GM18873 (cell line): ENCODE measurements around the gene PRPH.
"Not testable (repeated sequence)": the region's sequence is repeated elsewhere in the genome, so short reads cannot be mapped to it uniquely, and the experiment has no call there.

Experiments
- ATAC-seq: cut with Tn5 transposase; IDR thresholded peaks from one replicate; pipeline ENCODE4 v1.9.1; 2021; ENCODE audit warnings: mild to moderate bottlenecking, moderate library complexity, moderate number of reproducible peaks; ENCODE audit not compliant: unreplicated experiment, low FRiP score

The PRPH gene

DNA sequence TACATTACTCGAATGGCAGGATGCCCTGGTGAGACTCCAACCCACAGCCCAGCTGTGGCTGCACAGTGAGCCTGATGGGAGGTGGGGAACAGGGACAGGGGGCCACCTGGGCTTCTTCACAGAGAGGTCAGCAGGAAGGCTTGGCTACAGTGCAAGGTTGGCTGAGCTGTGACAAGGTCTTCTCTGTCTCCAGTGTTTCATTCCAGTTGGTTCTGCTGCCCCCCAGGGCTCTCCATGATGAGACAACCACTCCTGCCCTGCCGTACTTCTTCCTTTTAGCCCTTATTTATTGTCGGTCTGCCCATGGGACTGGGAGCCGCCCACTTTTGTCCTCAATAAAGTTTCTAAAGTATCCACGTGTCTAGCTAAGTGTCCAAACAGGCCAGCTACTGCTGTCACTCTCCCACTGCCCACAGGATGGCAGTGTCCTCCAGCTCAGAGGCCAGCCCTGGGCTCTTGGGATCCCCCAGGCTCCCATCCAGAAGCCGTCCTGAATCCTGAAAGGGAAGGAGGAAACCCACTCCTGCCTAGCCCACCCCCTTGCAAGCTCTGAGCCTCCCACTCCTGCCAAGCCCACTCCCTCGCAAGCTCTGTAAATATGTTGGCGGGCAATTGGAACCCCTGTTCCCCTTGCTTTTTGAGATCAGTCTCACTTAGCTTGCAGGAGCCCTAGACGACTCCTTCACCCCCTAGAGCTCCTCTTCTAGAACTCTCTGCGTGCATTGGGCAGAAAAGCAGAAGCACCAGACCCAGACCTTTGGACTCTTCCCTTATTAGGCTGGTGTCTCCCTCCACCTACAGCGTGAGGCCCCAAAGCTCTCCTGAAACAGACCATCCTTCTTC lies 36.7 kb downstream of the PRPH start:
- no peak for ATAC-seq

DNA sequence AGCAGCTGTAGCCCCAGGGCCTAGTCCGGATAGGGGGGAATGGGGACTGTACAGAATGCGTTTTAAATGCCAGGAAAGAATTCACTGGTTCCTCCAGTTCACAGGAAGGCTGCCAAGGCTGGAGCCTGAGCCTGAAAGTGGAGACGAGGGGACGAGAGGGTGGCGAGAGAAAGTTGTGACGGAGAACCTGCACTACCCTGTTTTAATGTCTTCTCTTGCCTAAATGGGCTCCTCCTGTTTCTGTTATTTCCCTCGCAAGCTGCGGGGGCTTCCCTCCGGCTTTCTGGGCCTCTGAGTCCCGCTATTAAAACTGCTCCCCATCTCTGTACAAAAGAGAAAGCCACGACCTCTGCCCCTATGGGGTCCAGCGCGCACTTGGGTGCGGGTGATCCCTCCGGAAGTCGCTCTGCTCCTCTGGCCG lies 37.5 kb downstream of the PRPH start:
- ATAC-seq = no peak

DNA sequence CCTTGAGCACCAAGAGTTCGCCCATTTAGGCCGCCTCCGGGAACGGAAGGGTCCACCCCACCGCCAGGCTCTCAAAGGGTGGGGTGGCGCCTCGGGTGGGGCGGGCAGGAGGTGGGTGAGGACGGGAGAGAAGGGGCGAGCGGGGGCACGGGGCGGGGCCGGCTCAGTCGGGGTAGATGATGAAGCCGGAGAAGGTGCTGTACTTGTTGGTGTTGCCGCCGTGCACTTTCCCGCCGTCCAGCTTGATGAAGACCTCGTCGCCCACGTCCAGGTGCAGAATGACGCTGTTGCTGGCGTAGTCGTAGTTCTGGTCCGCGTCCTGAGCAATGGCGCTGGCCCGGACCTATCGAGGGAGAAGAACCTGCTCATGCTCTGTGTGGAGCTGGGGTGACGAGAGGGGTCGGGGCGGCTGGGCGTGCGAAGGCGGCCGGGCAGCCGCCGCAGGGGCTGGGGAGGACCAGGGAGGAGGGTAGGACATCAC lies 38.0 kb downstream of the PRPH start:
- ATAC-seq = no peak

DNA sequence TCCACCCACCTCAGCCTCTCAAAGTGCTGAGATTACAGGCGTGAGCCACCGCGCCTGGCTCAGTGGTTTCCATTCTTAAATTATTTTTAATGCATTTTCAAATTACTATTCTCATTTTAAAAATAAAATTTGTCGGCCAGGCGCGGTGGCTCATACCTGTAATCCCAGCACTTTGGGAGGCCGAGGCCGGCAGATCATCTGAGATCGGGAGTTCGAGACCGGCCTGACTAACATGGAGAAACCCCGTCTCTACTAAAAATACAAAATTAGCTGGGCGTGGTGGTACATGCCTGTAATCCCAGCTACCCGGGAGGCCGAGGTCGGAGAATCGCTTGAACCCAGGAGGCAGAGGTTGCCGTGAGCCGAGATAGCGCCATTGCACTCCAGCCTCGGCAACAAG lies 38.8 kb downstream of the PRPH start:
- ATAC-seq = not testable (repeated sequence)

DNA sequence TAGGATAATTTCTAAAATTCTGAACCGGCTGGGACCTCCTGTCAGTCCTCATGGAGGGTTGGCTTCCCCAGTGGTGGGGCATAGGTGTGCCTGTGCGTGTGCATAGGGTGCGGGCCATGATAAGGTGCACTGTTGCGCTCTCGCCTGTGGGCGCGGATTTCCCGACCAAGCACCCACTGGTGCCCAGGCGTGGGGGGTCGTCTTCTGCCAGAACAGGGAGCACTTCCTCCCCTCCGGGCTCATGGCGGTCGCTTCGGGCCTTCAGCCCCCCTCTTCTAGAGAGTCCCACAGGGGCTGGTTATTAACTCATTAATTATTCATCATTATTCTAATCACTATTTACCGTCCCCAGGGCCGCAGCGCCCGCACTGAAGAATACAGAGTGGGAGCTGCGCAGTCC lies 39.3 kb downstream of the PRPH start:
- no peak for ATAC-seq

DNA sequence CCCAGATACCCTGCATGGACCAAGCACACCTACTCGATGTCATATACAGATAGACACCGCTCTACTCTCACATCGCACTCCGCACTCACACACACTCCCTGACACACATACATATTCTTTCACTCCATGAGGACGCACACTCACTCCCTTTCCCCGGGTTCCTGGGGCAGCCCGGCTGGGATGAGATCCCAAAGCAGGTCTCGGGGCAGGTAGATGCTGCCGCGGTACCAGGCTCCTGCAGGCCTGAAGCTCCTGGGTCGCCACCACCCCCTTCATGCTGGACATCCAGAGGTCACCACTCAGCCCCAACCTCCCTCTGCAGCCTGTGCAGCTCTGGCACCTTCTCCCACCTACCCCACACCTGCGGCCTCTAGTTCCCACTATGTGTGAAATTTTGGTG lies 39.7 kb downstream of the PRPH start:
- no peak for ATAC-seq

DNA sequence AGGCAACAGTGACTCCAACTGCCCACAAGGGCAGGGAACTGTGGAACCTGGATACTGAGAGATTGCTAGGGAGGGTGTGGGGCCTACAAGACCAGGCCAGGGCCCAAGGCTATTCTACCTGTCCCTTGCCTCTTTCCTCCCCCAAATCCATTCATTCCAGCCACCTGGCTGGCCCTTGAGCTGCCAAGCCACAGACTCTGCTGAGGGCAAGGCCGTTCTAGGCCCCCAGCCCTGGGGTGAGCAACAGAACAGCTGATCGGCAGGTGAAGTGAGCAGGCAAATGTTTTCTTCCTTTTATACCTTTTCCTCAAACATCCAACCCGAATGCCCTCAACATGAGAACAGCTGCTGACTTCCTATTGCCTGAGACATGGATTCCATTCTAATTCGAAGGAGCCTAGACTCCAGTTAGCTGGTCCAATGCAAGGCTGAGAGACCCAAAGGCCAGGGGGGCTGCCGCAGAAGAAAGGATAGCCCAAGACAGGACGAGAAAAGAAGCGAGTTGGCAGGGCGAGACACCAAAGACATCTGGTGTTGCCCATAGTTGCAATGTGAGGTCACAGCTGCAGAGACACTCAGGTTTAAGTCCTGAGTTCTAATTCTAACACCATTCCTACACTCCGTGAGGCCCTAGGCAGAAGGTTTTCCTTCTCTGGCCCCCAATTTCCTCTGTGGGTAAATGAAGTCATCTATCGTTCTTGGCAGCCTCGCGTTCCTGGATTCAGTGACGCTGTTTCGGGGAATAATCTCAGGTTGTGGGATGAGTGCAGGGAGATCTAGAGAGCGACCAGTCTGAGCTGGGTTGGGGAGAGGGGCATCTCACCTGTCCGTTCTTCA lies 40.4 kb downstream of the PRPH start:
- no peak for ATAC-seq

DNA sequence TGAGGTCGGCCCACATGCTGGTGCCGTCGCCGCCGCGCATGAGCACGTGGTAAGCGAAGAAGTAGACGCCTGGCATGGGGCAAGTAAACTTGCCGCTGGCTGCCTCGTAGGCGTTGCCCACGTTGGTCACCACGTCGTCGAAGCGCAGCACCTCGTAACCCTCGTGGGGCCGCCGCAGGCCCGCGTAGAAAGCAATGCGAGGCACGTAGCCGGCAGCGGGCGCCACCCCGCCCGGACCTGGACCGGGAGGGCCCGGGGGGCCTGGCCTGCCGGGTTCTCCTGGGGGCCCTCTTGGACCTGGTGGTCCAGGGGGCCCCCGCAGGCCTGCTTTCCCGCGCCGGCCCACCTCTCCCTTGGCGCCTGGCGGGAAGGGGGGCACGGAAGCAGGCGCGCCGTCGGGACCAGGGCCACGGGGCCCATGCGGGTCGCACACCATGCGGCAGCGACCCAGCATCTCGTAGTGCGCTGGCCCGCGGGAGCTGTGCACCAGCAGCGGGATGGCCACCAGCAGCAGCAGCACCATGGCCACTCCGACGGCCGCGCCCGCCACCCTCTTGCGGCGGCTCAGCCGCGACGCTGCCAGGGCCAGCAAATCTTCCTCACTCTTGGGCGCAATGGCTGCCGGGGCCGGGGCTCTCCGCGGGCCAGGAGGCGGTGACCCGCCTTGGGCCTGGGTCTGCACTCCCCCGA lies 41.2 kb downstream of the PRPH start:
- no peak for ATAC-seq

DNA sequence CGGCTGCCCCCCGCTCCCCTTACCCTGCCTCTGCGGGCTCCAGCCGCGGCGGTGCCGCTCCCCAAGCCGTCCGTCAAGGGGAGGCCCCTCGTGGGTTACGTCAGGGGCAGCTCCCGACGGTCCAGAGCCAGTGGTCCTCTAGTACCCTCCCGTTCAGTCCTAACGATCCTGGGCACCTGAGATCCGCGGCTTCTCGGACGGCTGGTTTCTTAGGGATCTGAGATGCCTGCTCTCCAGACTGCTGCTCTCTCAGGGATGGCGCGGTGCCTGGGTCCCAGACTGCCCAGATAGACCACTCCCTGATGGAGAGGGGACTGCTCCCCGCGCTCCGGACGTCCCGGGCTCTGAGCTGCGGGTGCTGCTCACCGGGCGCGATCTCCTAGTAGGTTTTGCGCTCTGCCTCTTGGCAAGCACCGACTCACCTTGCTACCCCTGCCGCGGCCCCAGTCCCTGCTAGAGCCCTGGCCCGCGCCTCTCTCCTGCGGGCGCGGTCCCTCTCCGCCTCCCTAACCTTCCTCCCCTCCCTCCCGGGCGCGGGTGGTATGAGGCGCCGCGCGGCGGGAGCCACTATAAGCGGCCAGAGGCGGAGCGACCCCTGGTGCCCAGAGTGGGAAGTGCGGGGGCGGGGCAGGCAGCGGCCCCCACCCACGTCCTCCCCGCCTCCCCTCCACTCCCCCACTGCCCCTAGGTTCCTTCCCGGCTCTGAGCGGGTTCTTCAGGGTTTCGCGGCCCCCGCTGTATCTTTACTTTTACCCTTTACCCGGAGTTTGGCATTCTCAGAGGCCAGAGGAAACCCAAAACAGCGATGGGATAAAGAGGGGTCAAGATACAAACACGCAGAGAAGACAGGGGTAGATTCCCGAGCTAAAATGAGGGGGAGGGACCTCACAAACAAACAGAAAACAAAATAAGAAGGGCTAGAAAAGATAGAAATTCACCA lies 42.0 kb downstream of the PRPH start, which contains the start of gene C1QL4:
Gene C1QL4 (minus strand): TSS at position 544 of the 940 bp plus-strand sequence. CDS start 711 bp downstream, outside the sequence.
- ATAC-seq = no peak

DNA sequence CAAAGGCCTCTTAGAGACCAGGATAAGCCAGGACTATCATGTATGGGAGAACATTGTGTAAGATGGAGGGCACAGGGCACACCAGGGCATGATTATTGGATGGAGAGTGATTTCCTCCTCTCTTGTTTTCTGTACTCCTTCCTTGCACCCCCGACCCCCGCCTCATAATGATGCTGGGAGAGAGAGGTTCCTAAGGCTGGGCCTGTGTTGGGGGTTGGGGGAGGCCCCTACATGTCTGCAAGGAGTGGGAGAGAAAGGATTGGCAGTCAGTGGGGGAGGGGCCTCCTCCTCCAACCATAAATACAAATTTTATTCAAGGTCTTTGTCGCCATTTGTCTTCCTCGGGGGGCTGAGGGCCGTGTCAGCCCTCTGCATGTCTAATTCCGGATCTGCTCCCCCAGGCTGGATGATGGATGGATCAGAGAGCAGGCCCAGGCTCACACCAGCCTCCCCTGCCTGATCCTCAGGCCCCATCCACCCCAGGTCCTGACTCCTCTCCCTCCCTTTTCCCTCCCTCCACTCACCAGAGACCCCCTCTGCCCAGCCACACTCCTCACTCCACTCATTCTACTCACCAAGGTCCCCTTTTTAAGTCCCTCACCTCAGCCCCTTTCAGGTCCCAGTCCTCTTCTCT lies 44.0 kb downstream of the PRPH start:
- ATAC-seq = no peak

DNA sequence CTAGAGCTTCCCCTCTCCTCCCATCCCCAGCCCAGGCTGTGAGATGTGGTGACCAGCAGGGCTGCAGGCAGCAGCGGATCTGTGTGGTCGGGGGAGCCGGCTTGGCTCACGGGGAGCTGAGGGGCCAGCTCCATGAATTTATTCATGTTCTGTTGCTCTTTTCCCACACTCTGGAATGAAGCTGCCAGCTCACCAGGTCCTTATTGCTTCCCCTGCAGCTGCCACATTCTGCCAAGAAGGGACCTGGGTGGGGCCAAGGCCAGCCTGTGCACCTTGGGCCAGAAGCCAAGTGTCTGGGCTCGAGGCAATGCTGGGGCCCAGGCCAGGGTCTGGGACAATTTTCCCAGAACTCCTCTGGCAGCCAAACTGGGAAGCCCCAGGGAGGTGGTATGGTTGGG lies 44.5 kb downstream of the PRPH start:
- no peak for ATAC-seq

DNA sequence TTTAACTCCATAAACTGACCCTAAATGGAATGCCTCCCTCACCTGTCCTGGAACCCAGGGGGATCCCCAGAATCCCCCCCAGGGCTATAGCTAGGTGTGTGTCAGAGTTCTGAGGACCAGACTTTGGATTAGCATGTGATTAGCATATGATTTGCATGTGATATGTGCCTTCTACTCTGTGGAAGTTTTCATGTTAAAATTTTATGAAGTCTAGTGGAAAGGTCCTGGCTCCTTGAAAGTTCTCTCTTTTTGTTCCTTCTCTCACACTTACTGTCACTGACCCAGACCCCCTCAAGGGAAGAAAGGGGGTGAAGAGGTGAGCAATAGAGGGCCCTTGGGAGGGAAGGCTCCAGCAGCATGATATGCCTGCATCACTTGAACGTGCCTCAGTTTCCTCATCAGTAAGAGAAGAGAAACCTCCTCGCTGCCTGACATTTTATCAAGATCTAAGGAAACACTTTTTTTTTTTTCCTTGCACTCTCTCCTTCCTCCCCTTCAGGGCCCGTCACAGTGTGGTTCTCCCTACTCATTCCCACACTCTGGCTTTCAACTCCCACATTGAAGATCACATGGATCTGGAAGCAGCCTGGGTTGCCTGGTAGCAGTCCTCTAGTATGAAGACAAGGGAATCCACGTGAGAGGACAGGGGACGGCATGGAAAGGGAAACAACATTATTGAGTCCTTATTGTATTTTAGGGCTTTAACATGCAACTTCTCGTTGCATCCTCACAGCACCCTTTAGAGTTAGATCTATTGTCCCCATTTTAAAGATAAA lies 45.3 kb downstream of the PRPH start:
- no peak for ATAC-seq

DNA sequence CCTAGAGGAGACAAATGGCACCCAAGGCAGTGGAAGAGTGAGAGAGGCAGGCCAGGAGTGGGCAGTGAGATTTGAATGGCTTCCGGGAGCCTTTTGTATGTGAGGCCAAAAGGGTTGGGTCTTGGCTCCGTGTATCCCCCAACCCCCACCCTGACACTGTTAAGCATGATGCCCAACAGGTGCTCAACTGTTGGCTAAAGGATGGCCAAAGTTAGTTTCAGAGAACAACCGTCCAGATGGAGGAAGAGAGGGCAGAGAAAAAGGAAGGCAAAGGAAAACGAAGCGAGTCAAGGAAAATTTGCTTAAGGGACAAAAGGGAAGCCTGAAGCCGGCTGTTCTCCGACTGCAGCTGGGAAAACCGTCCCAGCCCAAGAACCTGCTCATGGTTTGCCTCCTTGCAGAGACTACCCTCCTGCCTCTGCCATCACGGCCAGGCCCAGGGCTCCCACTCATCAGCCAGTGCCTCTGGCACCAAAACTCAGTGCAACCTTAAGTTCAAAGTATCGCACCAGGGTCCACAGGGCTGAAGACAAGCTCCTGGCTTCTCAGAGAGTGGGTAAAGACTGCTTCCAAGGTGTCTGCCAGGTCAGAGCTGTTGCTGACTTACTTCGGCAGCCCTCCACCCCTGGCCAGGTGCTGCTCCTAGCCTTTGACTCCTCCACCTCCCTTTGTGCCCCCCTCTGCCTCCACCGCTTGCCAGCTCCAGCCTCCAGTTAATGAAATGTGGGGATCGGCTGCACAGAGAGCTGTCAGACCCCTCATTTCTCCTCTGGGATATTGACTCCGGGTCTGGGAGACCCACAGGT lies 46.2 kb downstream of the PRPH start:
- no peak for ATAC-seq

DNA sequence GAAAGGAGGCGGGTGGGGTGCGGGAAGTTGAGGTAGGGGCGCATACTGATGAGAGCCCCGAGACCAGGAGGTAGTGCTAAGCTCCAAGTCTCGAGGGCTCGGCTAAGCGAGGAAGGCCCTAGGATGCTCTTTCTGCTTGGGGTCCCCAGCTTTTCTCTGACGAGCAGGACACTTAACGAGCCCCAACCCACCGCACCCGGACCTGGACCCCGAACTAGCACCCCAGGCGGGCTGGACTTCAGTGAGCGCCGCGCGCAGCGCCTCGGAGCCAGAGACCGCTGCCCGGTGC lies 46.8 kb downstream of the PRPH start:
- ATAC-seq = no peak

DNA sequence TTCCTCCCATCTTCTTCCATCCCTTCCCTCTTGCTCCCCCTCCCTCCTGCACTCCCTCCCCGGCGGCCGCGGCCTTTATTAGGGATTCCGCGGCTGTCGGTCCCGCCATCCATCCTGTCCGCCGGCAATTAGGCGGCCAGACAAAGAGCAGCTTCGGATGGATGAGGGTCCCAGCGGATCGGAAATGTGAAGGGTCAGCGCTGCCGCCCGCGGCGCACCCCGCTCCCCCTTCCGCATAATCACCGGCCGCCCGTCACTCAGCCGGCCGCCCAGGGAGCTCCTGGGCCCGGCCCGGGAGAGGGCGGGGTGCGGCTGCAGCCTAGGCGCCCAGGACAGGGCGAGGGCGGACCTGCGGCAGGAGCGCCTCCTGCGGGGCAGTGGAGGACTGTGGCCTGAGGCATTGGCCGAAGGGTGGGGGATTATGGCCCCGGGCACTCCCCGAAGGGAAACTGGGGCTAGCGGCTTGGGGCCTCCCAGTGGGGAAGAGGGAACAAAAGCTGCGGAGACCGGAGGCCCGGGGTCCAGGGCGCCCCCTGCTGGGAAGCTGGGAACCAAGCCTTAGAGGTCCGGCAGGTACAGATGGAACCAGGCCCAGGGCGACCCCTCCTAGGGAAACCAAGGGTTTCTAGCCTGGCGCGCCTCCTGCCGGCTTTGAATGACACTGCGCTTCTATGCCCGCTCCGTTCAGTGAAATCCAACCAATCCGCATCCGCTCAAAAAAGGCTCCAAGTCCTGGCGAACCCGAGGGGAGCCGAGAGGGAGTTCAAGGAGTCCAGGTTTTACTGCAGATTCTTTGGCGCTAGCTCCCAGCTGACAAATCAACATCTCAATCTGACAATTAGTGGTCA lies 47.3 kb downstream of the PRPH start:
- ATAC-seq = peak; percentile 50

DNA sequence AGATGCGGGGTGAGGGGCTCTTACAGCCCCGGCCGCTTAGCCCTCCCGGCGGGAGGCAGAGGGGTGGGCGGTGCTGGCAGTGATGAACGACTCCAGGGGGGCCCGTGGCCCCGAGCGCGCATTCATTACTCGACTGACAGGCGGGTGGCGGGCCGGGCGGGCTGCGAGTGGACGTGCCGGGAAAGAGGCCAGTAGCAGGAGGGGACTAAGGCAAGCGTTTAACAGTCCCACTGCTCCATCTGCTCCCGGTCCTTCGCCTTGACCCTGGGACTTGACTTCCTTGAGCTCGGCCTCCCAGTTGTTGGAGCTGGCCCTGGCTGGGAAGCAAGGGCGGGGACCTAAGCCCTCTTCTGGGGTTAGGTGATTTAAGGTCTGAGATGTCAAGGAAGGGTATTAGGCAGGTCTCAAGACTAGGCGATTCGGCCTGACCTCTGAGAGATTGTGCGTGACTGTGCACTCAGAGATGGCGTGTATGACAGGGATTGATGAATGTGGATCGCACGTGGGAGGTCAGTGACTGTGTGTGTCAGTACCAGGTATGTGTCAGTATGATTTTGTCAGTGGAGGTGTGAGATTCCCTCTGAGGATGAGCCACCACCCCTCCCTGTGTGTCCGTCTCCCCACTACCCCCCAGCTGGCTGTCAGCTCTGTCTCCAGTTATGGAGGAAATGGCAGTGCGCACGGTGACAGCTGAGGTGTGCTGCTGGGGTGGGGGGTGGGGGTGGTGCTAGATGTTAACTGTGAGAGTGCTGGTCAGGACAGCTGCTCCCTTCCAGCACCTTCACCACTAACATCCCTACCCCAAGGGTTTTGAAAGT lies 48.2 kb downstream of the PRPH start:
- ATAC-seq = no peak
